ENCODE measurements around the gene SYTL1. TPM values are rescaled to one million over a fixed set of nuclear protein-coding genes. Genes with fewer than 3 reads are reported as not detected.

The SYTL1 gene
- total RNA-seq, 1 experiment from 2014 or later = 81.8 TPM

- Mint-ChIP-seq H3K9me3 (ENCODE audit: unreplicated experiment) (no peaks in the 10 kb centered on the region), H3K4me3 (ENCODE audit: unreplicated experiment) (peak overlapping the region; percentile 72), H3K27me3 (ENCODE audit: insufficient read depth, unreplicated experiment) (no peaks in the 10 kb centered on the region), H3K4me1 (ENCODE audit: insufficient read depth, unreplicated experiment) (peaks cover 18% of the 10 kb centered on the region), H3K27ac (ENCODE audit: low read depth, unreplicated experiment) (peak overlapping the region; percentile 53), H3K36me3 (ENCODE audit: insufficient read depth, unreplicated experiment) (peaks cover 13% of the 10 kb centered on the region)
- no peak for DNase-seq (ENCODE audit: unreplicated experiment)
- CTCF ChIA-PET = interaction anchor here (0.9 to 7.2 kb wide), 4 partner anchors 10 to 214 kb away, joined by 3 to 220 read pairs (median 4); no protein-coding TSS in a partner anchor
- POLR2A ChIA-PET = no interaction called here
- no TSS peak for BruUV-seq (replicated peaks)
- TF ChIP-seq, protein P1, sequence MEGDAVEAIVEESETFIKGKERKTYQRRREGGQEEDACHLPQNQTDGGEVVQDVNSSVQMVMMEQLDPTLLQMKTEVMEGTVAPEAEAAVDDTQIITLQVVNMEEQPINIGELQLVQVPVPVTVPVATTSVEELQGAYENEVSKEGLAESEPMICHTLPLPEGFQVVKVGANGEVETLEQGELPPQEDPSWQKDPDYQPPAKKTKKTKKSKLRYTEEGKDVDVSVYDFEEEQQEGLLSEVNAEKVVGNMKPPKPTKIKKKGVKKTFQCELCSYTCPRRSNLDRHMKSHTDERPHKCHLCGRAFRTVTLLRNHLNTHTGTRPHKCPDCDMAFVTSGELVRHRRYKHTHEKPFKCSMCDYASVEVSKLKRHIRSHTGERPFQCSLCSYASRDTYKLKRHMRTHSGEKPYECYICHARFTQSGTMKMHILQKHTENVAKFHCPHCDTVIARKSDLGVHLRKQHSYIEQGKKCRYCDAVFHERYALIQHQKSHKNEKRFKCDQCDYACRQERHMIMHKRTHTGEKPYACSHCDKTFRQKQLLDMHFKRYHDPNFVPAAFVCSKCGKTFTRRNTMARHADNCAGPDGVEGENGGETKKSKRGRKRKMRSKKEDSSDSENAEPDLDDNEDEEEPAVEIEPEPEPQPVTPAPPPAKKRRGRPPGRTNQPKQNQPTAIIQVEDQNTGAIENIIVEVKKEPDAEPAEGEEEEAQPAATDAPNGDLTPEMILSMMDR (IDR thresholded peaks at IDR 0.05; ENCODE audit: unreplicated experiment) = peak; percentile 19
- intact Hi-C loops (cut with micrococcal nuclease) = loop anchor here (1.0 to 2.0 kb wide), 3 partner anchors 92 to 270 kb away; no protein-coding TSS in a partner anchor
These were observed 51.2 kb downstream of the SYTL1 start for GRCh38 chr1:27392778-27393635.

DNA sequence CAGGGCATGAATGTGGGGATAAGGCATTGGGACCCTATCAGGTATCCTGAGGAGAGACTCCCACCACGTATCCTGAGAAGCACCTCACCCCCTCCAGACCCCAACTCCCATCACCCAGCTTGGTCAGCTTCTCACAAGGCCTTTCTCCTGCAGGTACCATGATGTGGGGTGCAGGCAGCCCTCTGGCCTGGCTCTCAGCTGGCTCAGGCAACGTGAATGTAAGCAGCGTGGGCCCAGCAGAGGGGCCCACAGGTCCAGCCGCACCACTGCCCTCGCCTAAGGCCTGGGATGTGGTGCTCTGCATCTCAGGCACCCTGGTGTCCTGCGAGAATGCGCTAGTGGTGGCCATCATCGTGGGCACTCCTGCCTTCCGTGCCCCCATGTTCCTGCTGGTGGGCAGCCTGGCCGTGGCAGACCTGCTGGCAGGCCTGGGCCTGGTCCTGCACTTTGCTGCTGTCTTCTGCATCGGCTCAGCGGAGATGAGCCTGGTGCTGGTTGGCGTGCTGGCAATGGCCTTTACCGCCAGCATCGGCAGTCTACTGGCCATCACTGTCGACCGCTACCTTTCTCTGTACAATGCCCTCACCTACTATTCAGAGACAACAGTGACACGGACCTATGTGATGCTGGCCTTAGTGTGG, 51.9 kb downstream of the SYTL1 start:
- ChIA-PET CTCF (interaction anchor here (0.9 to 7.2 kb wide), 7 partner anchors 9 to 214 kb away, joined by 3 to 220 read pairs (median 5); partner anchors contain the start of gene SYTL1), POLR2A (no interaction called here)
- intact Hi-C loops (cut with micrococcal nuclease) = loop anchor here (2.0 kb wide), 1 partner anchor 213 kb away; no protein-coding TSS in a partner anchor

DNA sequence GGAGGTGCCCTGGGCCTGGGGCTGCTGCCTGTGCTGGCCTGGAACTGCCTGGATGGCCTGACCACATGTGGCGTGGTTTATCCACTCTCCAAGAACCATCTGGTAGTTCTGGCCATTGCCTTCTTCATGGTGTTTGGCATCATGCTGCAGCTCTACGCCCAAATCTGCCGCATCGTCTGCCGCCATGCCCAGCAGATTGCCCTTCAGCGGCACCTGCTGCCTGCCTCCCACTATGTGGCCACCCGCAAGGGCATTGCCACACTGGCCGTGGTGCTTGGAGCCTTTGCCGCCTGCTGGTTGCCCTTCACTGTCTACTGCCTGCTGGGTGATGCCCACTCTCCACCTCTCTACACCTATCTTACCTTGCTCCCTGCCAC, 52.4 kb downstream of the SYTL1 start:
- intact Hi-C loops (cut with micrococcal nuclease) = no loop called here
- no TSS peak for BruUV-seq (replicated peaks)
- ChIA-PET POLR2A (interaction anchor here (0.6 to 1.8 kb wide), 5 partner anchors 27 to 284 kb away, joined by 3 to 9 read pairs (median 5); partner anchors contain the start of gene MAP3K6), CTCF (interaction anchor here (0.6 to 7.2 kb wide), 23 partner anchors 10 to 842 kb away, joined by 3 to 220 read pairs (median 5); partner anchors contain the start of genes CD164L2 and SYTL1)
- Mint-ChIP-seq H3K36me3 (ENCODE audit: insufficient read depth, unreplicated experiment) (peaks cover 6% of the 10 kb centered on the region), H3K9me3 (ENCODE audit: unreplicated experiment) (no peaks in the 10 kb centered on the region), H3K27me3 (ENCODE audit: insufficient read depth, unreplicated experiment) (no peaks in the 10 kb centered on the region), H3K4me3 (ENCODE audit: unreplicated experiment) (no peak overlapping the region), H3K4me1 (ENCODE audit: insufficient read depth, unreplicated experiment) (peaks cover 18% of the 10 kb centered on the region), H3K27ac (ENCODE audit: low read depth, unreplicated experiment) (no peak overlapping the region)
- TF ChIP-seq, protein P1 (IDR thresholded peaks at IDR 0.05; ENCODE audit: unreplicated experiment) = no peak
- DNase-seq (ENCODE audit: unreplicated experiment) = no peak

More for the DNA sequence above, 51.9 kb downstream of the SYTL1 start:
- H3K27ac Mint-ChIP-seq (ENCODE audit: low read depth, unreplicated experiment) = no peak overlapping the region
- BruUV-seq (replicated peaks) = no TSS peak
- no peak for DNase-seq (ENCODE audit: unreplicated experiment)
- no peaks in the 10 kb centered on the region for H3K9me3 Mint-ChIP-seq (ENCODE audit: unreplicated experiment)
- H3K4me1 Mint-ChIP-seq (ENCODE audit: insufficient read depth, unreplicated experiment) = peaks cover 18% of the 10 kb centered on the region
- no peaks in the 10 kb centered on the region for H3K27me3 Mint-ChIP-seq (ENCODE audit: insufficient read depth, unreplicated experiment)
- H3K4me3 Mint-ChIP-seq (ENCODE audit: unreplicated experiment) = peak overlapping the region; percentile 72
- H3K36me3 Mint-ChIP-seq (ENCODE audit: insufficient read depth, unreplicated experiment) = peaks cover 9% of the 10 kb centered on the region
- TF ChIP-seq, protein P1 (IDR thresholded peaks at IDR 0.05; ENCODE audit: unreplicated experiment) = no peak

GRCh38 chr1:27394925-27395324, 53.1 kb downstream of the SYTL1 start:
- TF ChIP-seq, protein P1 (IDR thresholded peaks at IDR 0.05; ENCODE audit: unreplicated experiment) = no peak
- TSS peak; percentile 44 for BruUV-seq (replicated peaks)
- H3K9me3 Mint-ChIP-seq (ENCODE audit: unreplicated experiment) = no peaks in the 10 kb centered on the region
- intact Hi-C loops (cut with micrococcal nuclease) = loop anchor here (1.0 to 5.0 kb wide), 3 partner anchors 95 to 351 kb away; no protein-coding TSS in a partner anchor
- H3K27ac Mint-ChIP-seq (ENCODE audit: low read depth, unreplicated experiment) = no peak overlapping the region
- H3K27me3 Mint-ChIP-seq (ENCODE audit: insufficient read depth, unreplicated experiment) = no peaks in the 10 kb centered on the region
- CTCF ChIA-PET = interaction anchor here (0.6 to 7.2 kb wide), 27 partner anchors 10 to 842 kb away, joined by 3 to 220 read pairs (median 4); partner anchors contain the start of genes CD164L2 and SYTL1
- H3K4me3 Mint-ChIP-seq (ENCODE audit: unreplicated experiment) = no peak overlapping the region
- peaks cover 6% of the 10 kb centered on the region for H3K36me3 Mint-ChIP-seq (ENCODE audit: insufficient read depth, unreplicated experiment)
- POLR2A ChIA-PET = interaction anchor here (0.6 to 1.8 kb wide), 9 partner anchors 28 to 351 kb away, joined by 3 to 9 read pairs (median 4); partner anchors contain the start of gene MAP3K6
- peaks cover 18% of the 10 kb centered on the region for H3K4me1 Mint-ChIP-seq (ENCODE audit: insufficient read depth, unreplicated experiment)
- DNase-seq (ENCODE audit: unreplicated experiment) = no peak
